ENCODE data around the gene ANKRD33B.

ANKRD33B gene

GRCh38 chr5:10596886-10597451 is 33.1 kb downstream of the ANKRD33B start:
- no peak for TF ChIP-seq CTCF (IDR thresholded peaks at IDR 0.05)
- no peak for DNase-seq (ENCODE audit: low spot score)
- H3K27ac ChIP-seq: no peak overlapping the region
- H3K4me3 ChIP-seq: no peak overlapping the region

GRCh38 chr5:10599113-10599512 is 35.2 kb downstream of the ANKRD33B start:
- Histone ChIP-seq H3K4me3 (no peak overlapping the region), H3K27ac (no peak overlapping the region)
- no peak for DNase-seq (ENCODE audit: low spot score)
- TF ChIP-seq CTCF (IDR thresholded peaks at IDR 0.05): no peak

- H3K4me3 ChIP-seq: no peak overlapping the region
- no peak for DNase-seq (ENCODE audit: low spot score)
- no peak for TF ChIP-seq CTCF (IDR thresholded peaks at IDR 0.05)
- H3K27ac ChIP-seq: peak overlapping the region in 1 of 2 donors; percentile 21
Measured at GRCh38 chr5:10599862-10600284, 36.0 kb downstream of the ANKRD33B start.

- Histone ChIP-seq H3K4me3 (peak overlapping the region; percentile 32), H3K27ac (peak overlapping the region; percentile 67 to 86)
- TF ChIP-seq CTCF (IDR thresholded peaks at IDR 0.05): no peak
- DNase-seq (ENCODE audit: low spot score): no peak
Measured at GRCh38 chr5:10600626-10601245, 36.9 kb downstream of the ANKRD33B start.

GRCh38 chr5:10601246-10602030 is 37.6 kb downstream of the ANKRD33B start:
- Histone ChIP-seq H3K27ac (peak overlapping the region; percentile 67 to 86), H3K4me3 (peak overlapping the region; percentile 32)
- TF ChIP-seq CTCF (IDR thresholded peaks at IDR 0.05): no peak
- peak; percentile 94 for DNase-seq (ENCODE audit: low spot score)

GRCh38 chr5:10602031-10602806 is 38.3 kb downstream of the ANKRD33B start:
- TF ChIP-seq CTCF (IDR thresholded peaks at IDR 0.05): no peak
- peak overlapping the region; percentile 67 to 86 for H3K27ac ChIP-seq
- DNase-seq (ENCODE audit: low spot score): no peak
- peak overlapping the region; percentile 32 for H3K4me3 ChIP-seq

Data from coronary artery (tissue), 2 donors.